ENCODE results near the gene PARP16.

The PARP16 gene

DNA sequence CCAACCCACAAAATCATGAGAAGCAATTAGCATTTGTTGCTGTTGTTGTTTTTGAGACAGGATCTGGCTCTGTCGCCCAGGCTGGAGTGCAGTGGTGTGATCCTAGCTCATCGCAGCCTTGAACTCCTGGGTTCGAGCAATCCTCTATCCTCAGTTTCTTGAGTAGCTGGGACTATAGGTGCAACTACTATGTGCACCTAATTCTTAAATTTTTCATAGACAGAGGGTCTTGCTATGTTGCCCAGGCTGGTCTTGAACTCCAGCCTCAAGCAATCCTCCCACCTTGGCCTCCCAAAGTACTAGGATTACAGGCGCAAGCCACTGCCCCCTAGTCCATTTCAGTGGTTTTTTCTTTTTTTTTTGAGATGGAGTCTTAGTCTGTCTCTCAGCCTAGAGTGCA lies 18.3 kb downstream of the PARP16 start:
- no peak for TF ChIP-seq TAF1 (IDR thresholded peaks at IDR 0.05; ENCODE audit: borderline replicate concordance, insufficient read depth, low read length)
- TF ChIP-seq, protein P1, sequence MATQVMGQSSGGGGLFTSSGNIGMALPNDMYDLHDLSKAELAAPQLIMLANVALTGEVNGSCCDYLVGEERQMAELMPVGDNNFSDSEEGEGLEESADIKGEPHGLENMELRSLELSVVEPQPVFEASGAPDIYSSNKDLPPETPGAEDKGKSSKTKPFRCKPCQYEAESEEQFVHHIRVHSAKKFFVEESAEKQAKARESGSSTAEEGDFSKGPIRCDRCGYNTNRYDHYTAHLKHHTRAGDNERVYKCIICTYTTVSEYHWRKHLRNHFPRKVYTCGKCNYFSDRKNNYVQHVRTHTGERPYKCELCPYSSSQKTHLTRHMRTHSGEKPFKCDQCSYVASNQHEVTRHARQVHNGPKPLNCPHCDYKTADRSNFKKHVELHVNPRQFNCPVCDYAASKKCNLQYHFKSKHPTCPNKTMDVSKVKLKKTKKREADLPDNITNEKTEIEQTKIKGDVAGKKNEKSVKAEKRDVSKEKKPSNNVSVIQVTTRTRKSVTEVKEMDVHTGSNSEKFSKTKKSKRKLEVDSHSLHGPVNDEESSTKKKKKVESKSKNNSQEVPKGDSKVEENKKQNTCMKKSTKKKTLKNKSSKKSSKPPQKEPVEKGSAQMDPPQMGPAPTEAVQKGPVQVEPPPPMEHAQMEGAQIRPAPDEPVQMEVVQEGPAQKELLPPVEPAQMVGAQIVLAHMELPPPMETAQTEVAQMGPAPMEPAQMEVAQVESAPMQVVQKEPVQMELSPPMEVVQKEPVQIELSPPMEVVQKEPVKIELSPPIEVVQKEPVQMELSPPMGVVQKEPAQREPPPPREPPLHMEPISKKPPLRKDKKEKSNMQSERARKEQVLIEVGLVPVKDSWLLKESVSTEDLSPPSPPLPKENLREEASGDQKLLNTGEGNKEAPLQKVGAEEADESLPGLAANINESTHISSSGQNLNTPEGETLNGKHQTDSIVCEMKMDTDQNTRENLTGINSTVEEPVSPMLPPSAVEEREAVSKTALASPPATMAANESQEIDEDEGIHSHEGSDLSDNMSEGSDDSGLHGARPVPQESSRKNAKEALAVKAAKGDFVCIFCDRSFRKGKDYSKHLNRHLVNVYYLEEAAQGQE (IDR thresholded peaks at IDR 0.05; ENCODE audit: insufficient read depth in 1 of 2, low read depth in 2 of 2, low read length in 2 of 2) = no peak
- TF ChIP-seq POLR2AphosphoS5 (IDR thresholded peaks at IDR 0.05; ENCODE audit: low read depth, low read length) = no peak
- no peak for TF ChIP-seq FOXP2 (optimal IDR thresholded peaks at IDR 0.05; ENCODE audit: borderline replicate concordance, extremely low read depth, extremely low read length, insufficient read depth)
- no peak for TF ChIP-seq SIN3A (IDR thresholded peaks at IDR 0.05; ENCODE audit: borderline replicate concordance, insufficient read depth, low read length)

DNA sequence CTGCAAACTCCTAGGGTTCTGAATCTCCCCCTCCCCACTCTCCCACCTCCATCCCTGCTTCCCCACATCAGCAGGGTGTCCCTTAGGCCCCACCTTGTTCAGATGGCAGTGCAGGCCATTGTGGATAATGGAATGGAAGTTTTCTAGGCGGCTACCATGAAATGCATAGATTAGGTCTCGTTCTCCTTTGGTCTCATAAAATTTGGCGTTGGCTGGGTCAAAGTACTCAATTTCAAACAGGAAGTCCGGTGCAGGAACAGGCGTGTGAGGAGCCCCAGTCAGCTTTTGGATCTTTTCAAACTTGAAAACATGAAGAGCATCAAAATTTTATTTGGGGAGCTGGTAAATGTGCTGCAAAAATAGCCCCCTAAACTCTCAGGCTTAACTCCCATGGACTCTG lies 20.2 kb downstream of the PARP16 start:
- TF ChIP-seq POLR2AphosphoS5 (IDR thresholded peaks at IDR 0.05; ENCODE audit: low read depth, low read length) = no peak
- no peak for TF ChIP-seq TAF1 (IDR thresholded peaks at IDR 0.05; ENCODE audit: borderline replicate concordance, insufficient read depth, low read length)
- TF ChIP-seq FOXP2 (optimal IDR thresholded peaks at IDR 0.05; ENCODE audit: borderline replicate concordance, extremely low read depth, extremely low read length, insufficient read depth) = no peak
- TF ChIP-seq, protein P1 (IDR thresholded peaks at IDR 0.05; ENCODE audit: insufficient read depth in 1 of 2, low read depth in 2 of 2, low read length in 2 of 2) = no peak
- TF ChIP-seq SIN3A (IDR thresholded peaks at IDR 0.05; ENCODE audit: borderline replicate concordance, insufficient read depth, low read length) = no peak

DNA sequence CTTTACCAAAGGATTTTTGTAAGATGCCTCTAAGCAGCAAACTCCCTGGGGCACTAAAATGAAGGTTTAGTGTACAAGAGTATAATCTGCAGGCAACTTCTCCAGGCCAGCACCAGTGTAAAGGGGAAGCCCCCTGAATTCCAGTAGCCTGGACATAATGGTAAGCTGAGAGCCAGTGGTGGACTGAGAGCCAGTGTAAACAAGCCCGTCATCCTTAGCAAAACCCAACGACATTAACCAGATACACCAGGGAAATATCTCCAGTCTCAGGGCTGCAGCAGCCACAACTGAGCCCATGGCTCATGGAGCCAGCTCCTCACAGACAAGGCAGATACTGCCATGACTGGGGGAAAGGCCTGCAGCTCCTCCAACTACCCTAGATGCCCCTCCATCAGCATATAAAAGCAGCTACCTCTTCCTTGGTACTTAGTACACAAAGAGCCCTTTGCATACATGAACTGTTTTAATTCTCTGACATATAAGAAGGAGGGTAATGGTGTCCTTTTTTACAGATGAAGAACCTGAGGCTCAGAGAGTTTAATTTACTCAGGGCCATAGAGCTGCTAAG lies 21.7 kb downstream of the PARP16 start:
- no peak for TF ChIP-seq FOXP2 (optimal IDR thresholded peaks at IDR 0.05; ENCODE audit: borderline replicate concordance, extremely low read depth, extremely low read length, insufficient read depth)
- TF ChIP-seq, protein P1 (IDR thresholded peaks at IDR 0.05; ENCODE audit: insufficient read depth in 1 of 2, low read depth in 2 of 2, low read length in 2 of 2) = no peak
- no peak for TF ChIP-seq TAF1 (IDR thresholded peaks at IDR 0.05; ENCODE audit: borderline replicate concordance, insufficient read depth, low read length)
- no peak for TF ChIP-seq POLR2AphosphoS5 (IDR thresholded peaks at IDR 0.05; ENCODE audit: low read depth, low read length)
- TF ChIP-seq SIN3A (IDR thresholded peaks at IDR 0.05; ENCODE audit: borderline replicate concordance, insufficient read depth, low read length) = no peak

DNA sequence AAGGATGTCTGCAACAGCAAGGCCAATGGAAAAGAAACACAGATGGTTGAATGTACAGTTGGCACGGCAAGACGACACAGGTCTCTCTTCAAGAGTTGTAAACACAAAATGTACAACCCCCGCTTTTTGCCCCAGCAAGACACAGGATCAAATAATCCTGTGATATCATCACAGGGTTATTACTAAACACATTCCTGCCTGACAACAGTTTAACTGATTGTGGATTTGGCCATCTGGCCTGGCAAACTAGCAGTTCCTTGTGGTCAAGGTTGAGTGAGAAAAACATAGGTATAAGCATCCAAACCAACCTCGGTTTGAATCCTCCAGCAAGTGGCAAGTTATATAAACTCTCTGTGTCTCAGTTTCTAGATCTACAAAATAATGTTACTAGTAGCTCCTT lies 23.4 kb downstream of the PARP16 start:
- TF ChIP-seq, protein P1 (IDR thresholded peaks at IDR 0.05; ENCODE audit: insufficient read depth in 1 of 2, low read depth in 2 of 2, low read length in 2 of 2) = no peak
- TF ChIP-seq SIN3A (IDR thresholded peaks at IDR 0.05; ENCODE audit: borderline replicate concordance, insufficient read depth, low read length) = no peak
- no peak for TF ChIP-seq FOXP2 (optimal IDR thresholded peaks at IDR 0.05; ENCODE audit: borderline replicate concordance, extremely low read depth, extremely low read length, insufficient read depth)
- TF ChIP-seq POLR2AphosphoS5 (IDR thresholded peaks at IDR 0.05; ENCODE audit: low read depth, low read length) = no peak
- no peak for TF ChIP-seq TAF1 (IDR thresholded peaks at IDR 0.05; ENCODE audit: borderline replicate concordance, insufficient read depth, low read length)
